Stimulated activated memory B cell treated with anti-CD40 and anti-IgM and Interleukin-4, amounts not matched to agents 10 μg/mL and 1 μg/mL and 100 μg/mL, for 72 hours (primary cell): ENCODE measurements around the gene LRRC74B.
A peak's percentile ranks its signal among the peaks of the same experiment; 100 is the strongest.
"Not testable (repeated sequence)": the region's sequence is repeated elsewhere in the genome, so short reads cannot be mapped to it uniquely, and the experiment has no call there.

Experiments
- ATAC-seq: fragments of 150-1000 bp; cut with Tn5 transposase; 2 replicates; pipeline ENCODE4 v1.10.0; 2021
- H3K27ac Mint-ChIP-seq: one replicate; pipeline ENCODE4 v1.8.0; 2022; ENCODE audit warnings: mild to moderate bottlenecking, mixed read lengths
- H3K27me3 Mint-ChIP-seq: one replicate; pipeline ENCODE4 v1.8.0; 2022; ENCODE audit warnings: mixed read lengths
- H3K36me3 Mint-ChIP-seq: one replicate; pipeline ENCODE4 v1.8.0; 2022; ENCODE audit warnings: mixed read lengths
- H3K4me1 Mint-ChIP-seq: one replicate; pipeline ENCODE4 v1.8.0; 2022; ENCODE audit warnings: mixed read lengths
- H3K4me3 Mint-ChIP-seq: one replicate; pipeline ENCODE4 v1.8.0; 2022; ENCODE audit warnings: mild to moderate bottlenecking, moderate library complexity, mixed read lengths
- H3K9me3 Mint-ChIP-seq: one replicate; pipeline ENCODE4 v1.8.0; 2022; ENCODE audit warnings: mixed read lengths

The LRRC74B gene

GRCh38 chr22:21093555-21094137 is 47.9 kb downstream of the LRRC74B start:
- H3K27me3 Mint-ChIP-seq, H3K36me3 Mint-ChIP-seq, ATAC-seq, H3K27ac Mint-ChIP-seq, H3K4me1 Mint-ChIP-seq, H3K9me3 Mint-ChIP-seq, H3K4me3 Mint-ChIP-seq: not testable (repeated sequence)

- no peaks in the 10 kb centered on the region for H3K36me3 Mint-ChIP-seq
- no peak overlapping the region for H3K27ac Mint-ChIP-seq
- no peak for ATAC-seq
- H3K27me3 Mint-ChIP-seq = peaks cover 23% of the 10 kb centered on the region
- H3K4me1 Mint-ChIP-seq = no peaks in the 10 kb centered on the region
- H3K4me3 Mint-ChIP-seq = no peak overlapping the region
- no peaks in the 10 kb centered on the region for H3K9me3 Mint-ChIP-seq
Observed at GRCh38 chr22:21094911-21095772, 49.4 kb downstream of the LRRC74B start.

- H3K9me3 Mint-ChIP-seq = no peaks in the 10 kb centered on the region
- no peak overlapping the region for H3K27ac Mint-ChIP-seq
- H3K27me3 Mint-ChIP-seq = peaks cover 29% of the 10 kb centered on the region
- H3K36me3 Mint-ChIP-seq = no peaks in the 10 kb centered on the region
- no peak for ATAC-seq
- H3K4me3 Mint-ChIP-seq = no peak overlapping the region
- no peaks in the 10 kb centered on the region for H3K4me1 Mint-ChIP-seq
Observed at GRCh38 chr22:21095773-21096107, 50.0 kb downstream of the LRRC74B start.

- ATAC-seq, H3K36me3 Mint-ChIP-seq, H3K9me3 Mint-ChIP-seq, H3K27ac Mint-ChIP-seq, H3K4me1 Mint-ChIP-seq, H3K4me3 Mint-ChIP-seq: not testable (repeated sequence)
- H3K27me3 Mint-ChIP-seq = peaks cover 39% of the 10 kb centered on the region
Observed at GRCh38 chr22:21096878-21097277, 51.1 kb downstream of the LRRC74B start.

- H3K4me1 Mint-ChIP-seq = peaks cover 8% of the 10 kb centered on the region
- no peak for ATAC-seq
- H3K27ac Mint-ChIP-seq = no peak overlapping the region
Observed at GRCh38 chr22:21098099-21098671, 52.4 kb downstream of the LRRC74B start.

GRCh38 chr22:21099578-21099977 is 53.8 kb downstream of the LRRC74B start:
- Mint-ChIP-seq H3K27ac (no peak overlapping the region), H3K27me3 (peaks cover 66% of the 10 kb centered on the region), H3K36me3 (no peaks in the 10 kb centered on the region)

More at GRCh38 chr22:21098099-21098671, 52.4 kb downstream of the LRRC74B start:
- Mint-ChIP-seq H3K9me3 (no peaks in the 10 kb centered on the region), H3K4me3 (no peak overlapping the region), H3K27me3 (peaks cover 52% of the 10 kb centered on the region), H3K36me3 (no peaks in the 10 kb centered on the region)

GRCh38 chr22:21100149-21101032 is 54.6 kb downstream of the LRRC74B start:
- no peaks in the 10 kb centered on the region for H3K9me3 Mint-ChIP-seq
- no peaks in the 10 kb centered on the region for H3K36me3 Mint-ChIP-seq
- peaks cover 74% of the 10 kb centered on the region for H3K27me3 Mint-ChIP-seq
- H3K4me1 Mint-ChIP-seq = peaks cover 8% of the 10 kb centered on the region
- no peak overlapping the region for H3K4me3 Mint-ChIP-seq
- H3K27ac Mint-ChIP-seq = no peak overlapping the region
- ATAC-seq = no peak

More at GRCh38 chr22:21099578-21099977, 53.8 kb downstream of the LRRC74B start:
- Mint-ChIP-seq H3K4me3 (no peak overlapping the region), H3K4me1 (peaks cover 8% of the 10 kb centered on the region), H3K9me3 (no peaks in the 10 kb centered on the region)
- no peak for ATAC-seq

GRCh38 chr22:21101877-21102638 is 56.3 kb downstream of the LRRC74B start:
- H3K36me3 Mint-ChIP-seq = no peaks in the 10 kb centered on the region
- no peaks in the 10 kb centered on the region for H3K9me3 Mint-ChIP-seq
- H3K4me3 Mint-ChIP-seq = no peak overlapping the region
- no peak overlapping the region for H3K27ac Mint-ChIP-seq
- peaks cover 8% of the 10 kb centered on the region for H3K4me1 Mint-ChIP-seq
- ATAC-seq = no peak
- H3K27me3 Mint-ChIP-seq = peaks cover 78% of the 10 kb centered on the region

- Mint-ChIP-seq H3K36me3 (no peaks in the 10 kb centered on the region), H3K4me3 (peak overlapping the region; percentile 28), H3K27me3 (peaks cover 80% of the 10 kb centered on the region), H3K4me1 (peaks cover 8% of the 10 kb centered on the region), H3K9me3 (no peaks in the 10 kb centered on the region), H3K27ac (no peak overlapping the region)
- ATAC-seq = peak; percentile 94
Observed at GRCh38 chr22:21102659-21103267, 57.0 kb downstream of the LRRC74B start.

- Mint-ChIP-seq H3K4me1 (peaks cover 8% of the 10 kb centered on the region), H3K27me3 (peaks cover 77% of the 10 kb centered on the region), H3K36me3 (no peaks in the 10 kb centered on the region), H3K27ac (no peak overlapping the region), H3K9me3 (no peaks in the 10 kb centered on the region), H3K4me3 (no peak overlapping the region)
- ATAC-seq = no peak
Observed at GRCh38 chr22:21103633-21104032, 57.9 kb downstream of the LRRC74B start.

- H3K36me3 Mint-ChIP-seq = no peaks in the 10 kb centered on the region
Observed at GRCh38 chr22:21104126-21104691, 58.5 kb downstream of the LRRC74B start.

GRCh38 chr22:21105294-21105693 is 59.5 kb downstream of the LRRC74B start:
- Mint-ChIP-seq H3K27me3 (peaks cover 61% of the 10 kb centered on the region), H3K27ac (no peak overlapping the region), H3K4me1 (peaks cover 8% of the 10 kb centered on the region), H3K4me3 (no peak overlapping the region), H3K9me3 (no peaks in the 10 kb centered on the region), H3K36me3 (no peaks in the 10 kb centered on the region)
- no peak for ATAC-seq

More at GRCh38 chr22:21104126-21104691, 58.5 kb downstream of the LRRC74B start:
- H3K4me3 Mint-ChIP-seq = no peak overlapping the region
- H3K27me3 Mint-ChIP-seq = peaks cover 71% of the 10 kb centered on the region
- peaks cover 8% of the 10 kb centered on the region for H3K4me1 Mint-ChIP-seq
- no peaks in the 10 kb centered on the region for H3K9me3 Mint-ChIP-seq
- H3K27ac Mint-ChIP-seq = no peak overlapping the region
- no peak for ATAC-seq

- peaks cover 54% of the 10 kb centered on the region for H3K27me3 Mint-ChIP-seq
- no peak for ATAC-seq
- peaks cover 8% of the 10 kb centered on the region for H3K4me1 Mint-ChIP-seq
- no peak overlapping the region for H3K4me3 Mint-ChIP-seq
- no peaks in the 10 kb centered on the region for H3K9me3 Mint-ChIP-seq
- no peaks in the 10 kb centered on the region for H3K36me3 Mint-ChIP-seq
- H3K27ac Mint-ChIP-seq = no peak overlapping the region
Observed at GRCh38 chr22:21106000-21106399, 60.3 kb downstream of the LRRC74B start.
